ENCODE results near the gene MASP1. TPM values are rescaled to one million over a fixed set of nuclear protein-coding genes. Genes with fewer than 3 reads are reported as not detected.

The MASP1 gene
- total RNA-seq, 4 donors from 2014 or later: 2.3 to 26.1 (median 5.2) TPM; not detected in 1

- WGBS, 2 donors (ENCODE audit: low coverage in 1 of 2): 48 to 71% methylated on average over 7 to 8 of the region's 8 CpGs
- TF ChIP-seq POLR2A (IDR thresholded peaks at IDR 0.05) (no peak), CTCF (IDR thresholded peaks at IDR 0.05) (no peak), EP300 (IDR thresholded peaks at IDR 0.05) (no peak), POLR2AphosphoS5 (IDR thresholded peaks at IDR 0.05) (no peak)
- H3K4me3 ChIP-seq: no peak overlapping the region
- H3K27me3 ChIP-seq: no peaks in the 10 kb centered on the region
- H3K9me3 ChIP-seq: no peaks in the 10 kb centered on the region
- peak; percentile 34 for ATAC-seq
- H3K36me3 ChIP-seq: no peaks in the 10 kb centered on the region
- peaks cover 2 to 58% (median 4%) of the 10 kb centered on the region in 3 donors for H3K4me1 ChIP-seq
- H3K27ac ChIP-seq: no peak overlapping the region
Measured at GRCh38 chr3:187288131-187288854, 3.2 kb downstream of the MASP1 start.

- no peak for ATAC-seq
Measured at GRCh38 chr3:187287256-187287655, 4.3 kb downstream of the MASP1 start.

GRCh38 chr3:187286467-187287059, 5.0 kb downstream of the MASP1 start:
- TF ChIP-seq POLR2A (IDR thresholded peaks at IDR 0.05) (no peak), CTCF (IDR thresholded peaks at IDR 0.05) (no peak), POLR2AphosphoS5 (IDR thresholded peaks at IDR 0.05) (no peak), EP300 (IDR thresholded peaks at IDR 0.05) (no peak)
- no peak overlapping the region for H3K4me3 ChIP-seq
- H3K4me1 ChIP-seq: peaks cover 2 to 41% (median 4%) of the 10 kb centered on the region in 3 donors
- 91% methylated on average over 5 of the region's 5 CpGs for WGBS, 2 donors (ENCODE audit: low coverage in 1 of 2)
- H3K27me3 ChIP-seq: no peaks in the 10 kb centered on the region
- no peaks in the 10 kb centered on the region for H3K36me3 ChIP-seq
- no peak for ATAC-seq
- H3K27ac ChIP-seq: no peak overlapping the region
- H3K9me3 ChIP-seq: no peaks in the 10 kb centered on the region

More at GRCh38 chr3:187287256-187287655, 4.3 kb downstream of the MASP1 start:
- TF ChIP-seq POLR2AphosphoS5 (IDR thresholded peaks at IDR 0.05): no peak
- no peak for TF ChIP-seq EP300 (IDR thresholded peaks at IDR 0.05)
- TF ChIP-seq POLR2A (IDR thresholded peaks at IDR 0.05): no peak
- TF ChIP-seq CTCF (IDR thresholded peaks at IDR 0.05): no peak
- Histone ChIP-seq H3K4me3 (no peak overlapping the region), H3K27ac (no peak overlapping the region), H3K36me3 (no peaks in the 10 kb centered on the region), H3K27me3 (no peaks in the 10 kb centered on the region), H3K4me1 (peaks cover 2 to 48% (median 4%) of the 10 kb centered on the region in 3 donors), H3K9me3 (no peaks in the 10 kb centered on the region)
- 50 to 89% methylated on average over 1 of the region's 1 CpG for WGBS, 2 donors (ENCODE audit: low coverage in 1 of 2)

GRCh38 chr3:187281191-187281714, 10.3 kb downstream of the MASP1 start:
- ATAC-seq: peak; percentile 39
- H3K36me3 ChIP-seq: no peaks in the 10 kb centered on the region
- WGBS, 2 donors (ENCODE audit: low coverage in 1 of 2): 56 to 63% methylated on average over 1 to 2 of the region's 4 CpGs
- no peaks in the 10 kb centered on the region for H3K27me3 ChIP-seq
- H3K9me3 ChIP-seq: no peaks in the 10 kb centered on the region
- no peak overlapping the region for H3K4me3 ChIP-seq
- no peak overlapping the region for H3K27ac ChIP-seq
- peaks cover 0 to 8% (median 0%) of the 10 kb centered on the region in 3 donors for H3K4me1 ChIP-seq
- TF ChIP-seq EP300 (IDR thresholded peaks at IDR 0.05): no peak
- no peak for TF ChIP-seq CTCF (IDR thresholded peaks at IDR 0.05)
- no peak for TF ChIP-seq POLR2A (IDR thresholded peaks at IDR 0.05)
- TF ChIP-seq POLR2AphosphoS5 (IDR thresholded peaks at IDR 0.05): no peak
